Measurements from ENCODE around the gene TMC5. TPM values are rescaled to one million over a fixed set of nuclear protein-coding genes. Genes with fewer than 3 reads are reported as not detected.

TMC5 gene
- total and polyA plus RNA-seq, 2 of the 13 experiments (the other 11 are each of a cell fraction or from before 2014, with no cell fraction given), result 0.09 to 0.41 TPM

GRCh38 chr16:19521471-19522396 is 104.1 kb downstream of the TMC5 start, which contains the start of gene GDE1 (continued):
- TF ChIP-seq BORCS8-MEF2B (CRISPR knock-in tag; IDR thresholded peaks at IDR 0.05), result peak; percentile 86
- TF ChIP-seq, protein P1, sequence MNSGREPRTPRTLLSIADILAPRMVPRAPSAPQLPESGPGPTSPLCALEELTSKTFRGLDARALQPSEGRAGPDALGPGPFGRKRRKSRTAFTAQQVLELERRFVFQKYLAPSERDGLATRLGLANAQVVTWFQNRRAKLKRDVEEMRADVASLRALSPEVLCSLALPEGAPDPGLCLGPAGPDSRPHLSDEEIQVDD (CRISPR knock-in tag; IDR thresholded peaks at IDR 0.05; ENCODE audit: borderline replicate concordance), result no peak; the same call in 1 of the 2 replicates
- 0 out of 2 replicates have a peak, but pooled peaks have one; percentile 72 for TF ChIP-seq PITX1 (CRISPR knock-in tag; IDR thresholded peaks at IDR 0.05)
- TF ChIP-seq ZNF326 (CRISPR knock-in tag; IDR thresholded peaks at IDR 0.05; ENCODE audit: borderline replicate concordance), result 0 out of 2 replicates have a peak, but pooled peaks have one; percentile 54
- TF ChIP-seq POGK (CRISPR knock-in tag; conservative IDR thresholded peaks at IDR 0.05), result peak; percentile 97
- TF ChIP-seq BHLHE40 (IDR thresholded peaks at IDR 0.05; ENCODE audit: low read length), result peak; percentile 81
- TF ChIP-seq ZNF703 (CRISPR knock-in tag; IDR thresholded peaks at IDR 0.05; ENCODE audit: borderline replicate concordance), result no peak
- TF ChIP-seq HNF1B (CRISPR knock-in tag; IDR thresholded peaks at IDR 0.05), result peak; percentile 80; the same call in 1 of the 2 replicates
- peak; percentile 94; the same call in 1 of the 2 replicates for TF ChIP-seq KAT7 (CRISPR knock-in tag; IDR thresholded peaks at IDR 0.05; ENCODE audit: borderline replicate concordance)
- TF ChIP-seq PCBP2 (optimal IDR thresholded peaks at IDR 0.05; ENCODE audit: low read depth, low read length, poor library complexity, severe bottlenecking), result no peak
- peak; percentile 88 for TF ChIP-seq ZFP36L1 (CRISPR knock-in tag; IDR thresholded peaks at IDR 0.05)
- peak; percentile 53; the same call in 1 of the 2 replicates for TF ChIP-seq CCDC6 (CRISPR knock-in tag; IDR thresholded peaks at IDR 0.05)
- TF ChIP-seq NFKB2 (CRISPR knock-in tag; IDR thresholded peaks at IDR 0.05; ENCODE audit: borderline replicate concordance), result peak; percentile 95; the same call in 1 of the 2 replicates
- peak; percentile 77; the same call in 1 of the 2 replicates for TF ChIP-seq GMEB1 (CRISPR knock-in tag; IDR thresholded peaks at IDR 0.05; ENCODE audit: borderline replicate concordance)
- no peak for TF ChIP-seq ZNF3 (CRISPR knock-in tag; IDR thresholded peaks at IDR 0.05)
- TF ChIP-seq, protein P2, sequence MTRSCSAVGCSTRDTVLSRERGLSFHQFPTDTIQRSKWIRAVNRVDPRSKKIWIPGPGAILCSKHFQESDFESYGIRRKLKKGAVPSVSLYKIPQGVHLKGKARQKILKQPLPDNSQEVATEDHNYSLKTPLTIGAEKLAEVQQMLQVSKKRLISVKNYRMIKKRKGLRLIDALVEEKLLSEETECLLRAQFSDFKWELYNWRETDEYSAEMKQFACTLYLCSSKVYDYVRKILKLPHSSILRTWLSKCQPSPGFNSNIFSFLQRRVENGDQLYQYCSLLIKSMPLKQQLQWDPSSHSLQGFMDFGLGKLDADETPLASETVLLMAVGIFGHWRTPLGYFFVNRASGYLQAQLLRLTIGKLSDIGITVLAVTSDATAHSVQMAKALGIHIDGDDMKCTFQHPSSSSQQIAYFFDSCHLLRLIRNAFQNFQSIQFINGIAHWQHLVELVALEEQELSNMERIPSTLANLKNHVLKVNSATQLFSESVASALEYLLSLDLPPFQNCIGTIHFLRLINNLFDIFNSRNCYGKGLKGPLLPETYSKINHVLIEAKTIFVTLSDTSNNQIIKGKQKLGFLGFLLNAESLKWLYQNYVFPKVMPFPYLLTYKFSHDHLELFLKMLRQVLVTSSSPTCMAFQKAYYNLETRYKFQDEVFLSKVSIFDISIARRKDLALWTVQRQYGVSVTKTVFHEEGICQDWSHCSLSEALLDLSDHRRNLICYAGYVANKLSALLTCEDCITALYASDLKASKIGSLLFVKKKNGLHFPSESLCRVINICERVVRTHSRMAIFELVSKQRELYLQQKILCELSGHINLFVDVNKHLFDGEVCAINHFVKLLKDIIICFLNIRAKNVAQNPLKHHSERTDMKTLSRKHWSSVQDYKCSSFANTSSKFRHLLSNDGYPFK (CRISPR knock-in tag; IDR thresholded peaks at IDR 0.05; ENCODE audit: borderline replicate concordance), result peak; percentile 90
- TF ChIP-seq RXRA (CRISPR knock-in tag; IDR thresholded peaks at IDR 0.05), result peak; percentile 68; the same call in 1 of the 2 replicates
- TF ChIP-seq NFRKB (IDR thresholded peaks at IDR 0.05), result no peak
- TF ChIP-seq ZNF773 (CRISPR knock-in tag; IDR thresholded peaks at IDR 0.05; ENCODE audit: borderline replicate concordance), result no peak
- TF ChIP-seq ZNF674 (CRISPR knock-in tag; IDR thresholded peaks at IDR 0.05; ENCODE audit: low read depth), result no peak
